GM21381 (cell line): Measurements from ENCODE around the gene P2RY2.

Source experiments
- ATAC-seq: cut with Tn5 transposase; IDR thresholded peaks from one replicate; pipeline ENCODE4 v1.9.1; 2021; ENCODE audit warnings: mild to moderate bottlenecking, moderate library complexity; ENCODE audit not compliant: unreplicated experiment

Gene P2RY2

DNA sequence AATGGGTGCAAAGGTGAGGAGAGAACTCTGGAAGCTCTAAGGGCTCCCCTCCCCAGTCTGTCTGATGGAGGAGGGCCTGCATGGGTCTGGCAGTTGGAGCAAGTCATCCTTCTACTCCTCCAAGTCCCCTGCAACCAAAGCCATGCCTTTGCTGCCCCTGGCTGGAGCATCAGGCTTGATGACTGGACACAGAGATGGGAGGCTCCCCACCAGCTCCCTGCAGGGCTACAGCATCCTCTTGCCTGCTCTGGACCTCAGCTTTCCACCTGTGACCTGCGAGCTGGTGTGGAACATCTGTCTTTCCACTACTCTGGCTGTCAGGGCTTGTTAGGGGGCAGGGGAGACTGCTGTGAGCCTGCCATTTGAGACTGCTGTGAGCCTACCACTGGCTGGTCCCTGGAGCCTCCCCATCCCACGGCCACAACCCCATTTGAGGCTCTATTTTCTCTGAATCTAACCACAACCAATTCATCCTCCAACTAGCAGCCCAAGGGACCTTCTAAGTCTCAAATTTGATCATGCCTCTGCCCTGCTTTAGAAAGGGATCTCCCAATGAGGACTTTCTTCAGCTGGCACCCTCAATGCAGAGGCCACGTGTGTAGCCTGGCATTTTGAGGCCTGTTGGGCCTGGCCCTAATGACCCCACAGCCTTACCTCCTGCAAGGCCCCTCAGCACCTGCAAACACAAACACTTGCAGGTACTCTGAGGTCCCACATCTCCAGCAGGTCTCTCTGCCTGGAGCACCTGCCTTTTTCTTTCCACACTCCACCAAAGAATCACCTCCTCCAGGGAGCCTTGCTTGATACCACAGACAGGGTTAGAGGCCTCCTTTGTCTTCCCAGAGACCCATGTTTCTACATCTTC lies 63.9 kb downstream of the P2RY2 start:
- no peak for ATAC-seq

DNA sequence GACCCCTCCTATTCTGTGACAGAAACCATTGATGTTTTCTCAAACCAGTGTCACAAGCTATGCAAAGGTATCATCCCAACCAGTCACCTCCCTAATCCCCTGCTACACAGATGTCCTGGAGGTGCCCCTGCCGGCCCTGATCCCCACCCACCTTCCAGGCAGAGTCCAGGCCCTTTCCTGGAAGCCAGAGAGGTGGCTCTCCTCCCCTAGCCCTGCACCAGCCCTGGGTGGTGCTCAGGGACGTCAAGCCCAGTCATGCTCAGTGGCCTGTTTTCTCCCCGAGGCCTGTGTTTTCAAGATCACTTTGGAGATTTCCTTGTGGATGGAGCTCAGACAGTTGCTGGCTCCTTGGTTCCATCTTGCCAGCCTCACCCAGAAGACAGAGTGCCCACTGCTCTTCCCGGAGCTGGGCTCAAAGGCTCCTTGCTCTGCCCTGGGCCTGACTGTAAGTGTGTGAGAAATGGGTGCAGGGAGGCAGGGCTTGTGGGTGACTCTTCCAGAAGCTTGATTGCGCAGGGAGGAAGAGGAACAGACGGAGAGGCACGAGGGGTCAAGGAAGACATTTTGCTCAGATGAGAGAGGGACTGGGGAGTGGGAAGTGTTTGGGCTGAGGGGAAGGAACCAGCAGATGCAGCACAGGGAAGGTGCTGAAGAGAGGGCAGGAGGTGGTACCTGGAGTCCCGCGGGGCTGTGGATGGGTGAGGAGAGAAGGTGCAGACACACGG lies 65.4 kb downstream of the P2RY2 start:
- ATAC-seq = no peak

DNA sequence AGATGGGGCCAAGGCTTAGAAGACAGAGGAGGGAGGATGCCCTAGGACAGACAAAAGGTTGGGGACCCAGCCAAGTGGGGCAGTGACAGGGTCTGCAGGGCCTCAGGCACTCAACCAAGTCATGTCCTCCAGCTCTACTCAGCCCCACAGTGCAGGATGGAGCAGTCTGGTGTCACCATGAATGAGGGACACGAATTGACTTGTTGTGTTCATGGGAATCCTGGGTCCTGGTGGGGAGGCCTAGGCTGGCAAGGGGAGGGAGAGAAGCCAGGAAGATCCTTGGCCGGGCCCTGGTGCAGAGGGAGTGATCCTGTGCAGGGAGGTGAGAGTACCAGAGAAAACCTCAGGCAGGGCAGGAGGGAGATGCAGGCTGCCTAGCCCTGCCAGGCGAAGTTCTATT lies 66.0 kb downstream of the P2RY2 start:
- no peak for ATAC-seq

DNA sequence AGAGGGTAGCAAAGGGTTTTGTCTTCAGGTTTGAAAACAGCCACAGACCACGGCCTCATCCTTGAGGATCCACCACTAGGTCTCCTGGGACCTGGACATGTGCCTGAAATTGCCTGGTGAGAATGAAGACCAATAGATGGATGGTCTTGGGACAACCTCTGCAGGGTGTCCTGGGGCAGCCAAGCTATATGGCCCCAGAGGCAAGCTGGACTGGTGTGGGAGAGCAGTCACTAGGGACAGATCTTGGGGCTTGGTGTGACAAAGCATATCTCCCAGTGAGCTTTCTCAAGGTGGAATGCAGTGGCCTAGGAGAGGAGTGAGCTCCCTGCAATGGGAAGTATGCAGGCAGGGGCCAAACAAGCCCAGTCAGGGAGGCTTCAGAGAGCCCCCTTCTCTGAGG lies 67.6 kb downstream of the P2RY2 start:
- ATAC-seq = no peak
